RWPE1 (cell line): ENCODE data around the gene BICRA.

ENCODE experiments used
- CTCF ChIA-PET: fragments of 350-600 bp; sonication (Branson Sonifier 250); formaldehyde crosslinking; extraction: SDS; loops from one replicate; lab custom pipeline; 2021; lab: Yijun Ruan, JAX
- POLR2A ChIA-PET: fragments of 400-600 bp; formaldehyde crosslinking; extraction: SDS; loops from one replicate; lab custom pipeline; 2020; ENCODE audit warnings: antibody characterized with exemption; ENCODE audit not compliant: low non-redundant PET; lab: Yijun Ruan, JAX
- DNase-seq: peaks from one replicate; pipeline ENCODE4 v3.0.0; 2012; ENCODE audit warnings: low spot score
- H3K27ac ChIP-seq: fragments of 450-650 bp; 2 replicates; pipeline ENCODE4 v1.5.1; 2017
- CTCF ChIP-seq: fragments of 450-650 bp; conservative IDR thresholded peaks from 2 replicates; pipeline ENCODE4 v1.5.1; 2017; ENCODE audit warnings: low read depth, mild to moderate bottlenecking

BICRA gene

DNA sequence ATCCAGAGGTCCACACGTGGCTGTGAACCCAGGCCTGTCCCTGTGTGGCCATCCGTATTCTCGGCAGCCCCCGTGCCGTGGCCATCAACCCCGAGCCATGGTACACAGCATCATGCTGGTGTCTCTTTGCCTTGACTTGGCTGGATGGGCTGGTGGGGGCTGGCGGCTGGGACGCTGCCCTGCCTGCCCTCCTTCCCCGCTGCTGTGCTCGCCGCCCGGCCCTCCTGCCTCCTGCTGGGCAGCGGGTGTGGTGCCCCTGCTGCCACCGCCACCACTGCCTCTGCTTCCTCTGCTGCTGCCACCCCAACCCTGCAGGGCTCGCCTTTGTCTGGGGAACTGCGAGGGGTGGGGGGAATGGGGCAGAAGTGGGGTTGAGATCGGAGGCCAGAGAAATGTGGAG lies 84.6 kb downstream of the BICRA start:
- H3K27ac ChIP-seq = 0 out of 2 replicates have a peak overlapping the region, but pooled peaks have one; percentile 2
- ChIA-PET CTCF (interaction anchor here (1.1 kb wide), 1 partner anchor 259 kb away, joined by 3 read pairs; no protein-coding TSS in a partner anchor), POLR2A (no interaction called here)
- TF ChIP-seq CTCF = no peak
- DNase-seq = no peak

GRCh38 chr19:47693903-47694302 lies 85.0 kb downstream of the BICRA start:
- ChIA-PET CTCF (no interaction called here), POLR2A (no interaction called here)
- no peak overlapping the region for H3K27ac ChIP-seq
- TF ChIP-seq CTCF = no peak
- no peak for DNase-seq

DNA sequence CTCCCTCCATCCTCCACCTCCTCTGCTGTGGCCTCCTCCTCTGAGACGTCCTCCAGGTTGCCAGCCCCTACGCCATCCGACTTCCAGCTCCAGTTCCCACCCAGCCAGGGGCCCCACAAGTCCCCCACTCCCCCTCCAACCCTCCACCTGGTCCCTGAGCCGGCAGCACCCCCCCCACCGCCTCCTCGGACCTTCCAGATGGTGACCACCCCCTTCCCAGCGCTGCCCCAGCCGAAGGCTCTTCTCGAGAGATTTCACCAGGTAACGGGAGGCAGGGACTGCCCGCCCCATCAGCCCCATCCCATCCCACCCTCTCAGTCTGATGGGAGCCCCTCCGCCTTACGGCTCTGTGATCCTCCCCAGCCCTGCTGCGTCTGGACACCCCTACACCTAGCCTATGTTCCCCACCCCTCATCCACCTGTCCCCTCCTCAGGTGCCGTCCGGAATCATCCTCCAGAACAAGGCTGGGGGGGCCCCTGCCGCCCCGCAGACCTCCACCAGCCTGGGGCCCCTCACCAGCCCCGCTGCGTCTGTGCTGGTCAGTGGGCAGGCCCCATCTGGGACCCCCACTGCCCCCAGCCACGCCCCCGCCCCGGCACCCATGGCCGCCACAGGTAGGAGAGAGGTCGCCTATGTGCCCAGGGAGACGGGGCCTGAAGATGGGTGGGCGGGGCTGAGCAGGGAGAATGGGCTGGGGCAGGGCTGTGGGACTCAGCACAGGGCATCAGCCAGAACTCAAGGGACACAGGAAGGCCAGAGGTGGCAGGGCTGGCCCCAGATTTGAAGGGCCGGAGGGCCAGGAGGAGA lies 85.7 kb downstream of the BICRA start:
- no peak for TF ChIP-seq CTCF
- CTCF ChIA-PET = no interaction called here
- peak overlapping the region; percentile 64; the same call in 1 of the 2 replicates for H3K27ac ChIP-seq
- POLR2A ChIA-PET = no interaction called here
- DNase-seq = no peak

- CTCF ChIA-PET = interaction anchor here (0.6 to 0.8 kb wide), 3 partner anchors 29 to 390 kb away, joined by 3 to 4 read pairs (median 3); no protein-coding TSS in a partner anchor
- DNase-seq = no peak
- POLR2A ChIA-PET = no interaction called here
- no peak for TF ChIP-seq CTCF
- peak overlapping the region; percentile 64 for H3K27ac ChIP-seq
Measured at GRCh38 chr19:47695533-47696262, 86.8 kb downstream of the BICRA start.

DNA sequence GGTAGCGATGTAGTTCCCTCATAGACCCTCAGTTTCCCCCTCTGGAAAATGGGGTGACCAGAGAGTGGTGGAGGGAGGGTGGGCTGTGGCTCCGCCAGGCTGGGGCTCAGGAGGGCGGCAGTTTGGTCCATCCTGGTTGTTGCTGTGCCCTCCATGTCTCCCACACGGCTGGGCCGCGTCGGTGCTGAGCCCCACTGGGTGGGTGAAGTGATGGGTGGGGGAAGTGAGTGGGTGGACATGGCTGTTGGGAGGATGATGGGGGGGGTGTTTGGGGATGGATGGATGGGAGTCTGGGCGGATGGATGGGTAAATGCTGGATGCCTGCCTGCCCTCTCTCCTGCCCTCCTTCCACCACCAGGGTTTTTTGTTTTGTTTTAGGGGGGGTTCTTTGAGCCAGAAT lies 87.7 kb downstream of the BICRA start:
- ChIA-PET POLR2A (no interaction called here), CTCF (interaction anchor here (0.5 to 0.8 kb wide), 2 partner anchors 63 to 260 kb away, joined by 4 read pairs; no protein-coding TSS in a partner anchor)
- H3K27ac ChIP-seq = peak overlapping the region; percentile 64
- TF ChIP-seq CTCF = no peak
- DNase-seq = no peak

DNA sequence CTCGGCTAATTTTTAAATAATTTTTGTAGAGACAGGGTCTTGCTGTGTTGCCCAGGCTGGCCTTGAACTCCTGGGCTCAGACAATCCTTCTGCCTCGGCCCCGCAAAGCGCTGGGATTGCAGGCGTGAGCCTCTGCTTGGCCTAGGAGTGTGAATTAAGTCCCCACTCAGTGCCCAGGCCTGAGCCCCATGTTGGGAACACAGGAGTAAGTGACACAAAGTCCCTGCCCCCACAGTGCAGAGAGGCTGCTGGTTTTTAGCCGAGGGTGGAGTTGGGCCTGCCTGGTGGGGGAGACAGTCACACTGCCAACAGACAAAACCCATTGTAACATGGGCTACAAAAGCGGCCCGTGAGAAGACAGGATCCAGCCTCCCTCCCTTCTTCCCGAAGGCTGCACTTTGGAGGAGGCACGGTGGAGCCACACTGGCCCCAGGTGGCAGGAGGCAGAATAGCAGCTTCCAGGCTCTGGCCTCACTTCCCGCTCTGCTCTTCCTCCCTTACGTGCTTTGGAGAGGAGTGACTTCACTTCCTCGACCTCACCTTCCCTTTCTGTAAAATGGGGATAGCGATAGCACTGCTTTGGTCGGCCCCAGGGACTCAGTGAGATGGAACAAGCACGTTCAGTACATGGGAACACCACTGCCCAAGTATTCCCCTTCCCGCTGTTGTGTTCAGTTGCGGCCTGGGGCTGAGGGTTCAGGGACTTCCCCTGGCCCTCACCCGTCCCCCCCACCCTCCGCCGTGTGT lies 89.1 kb downstream of the BICRA start:
- peak; percentile 76 for DNase-seq
- peak overlapping the region; percentile 64 for H3K27ac ChIP-seq
- ChIA-PET CTCF (interaction anchor here (0.5 to 3.0 kb wide), 18 partner anchors 9 to 283 kb away, joined by 3 to 13 read pairs (median 3); partner anchors contain the start of gene KPTN), POLR2A (interaction anchor here (0.6 kb wide), 1 partner anchor 208 kb away, joined by 3 read pairs; no protein-coding TSS in a partner anchor)
- peak; percentile 96 for TF ChIP-seq CTCF
